ENCODE measurements around the gene ATF6.

DNA sequence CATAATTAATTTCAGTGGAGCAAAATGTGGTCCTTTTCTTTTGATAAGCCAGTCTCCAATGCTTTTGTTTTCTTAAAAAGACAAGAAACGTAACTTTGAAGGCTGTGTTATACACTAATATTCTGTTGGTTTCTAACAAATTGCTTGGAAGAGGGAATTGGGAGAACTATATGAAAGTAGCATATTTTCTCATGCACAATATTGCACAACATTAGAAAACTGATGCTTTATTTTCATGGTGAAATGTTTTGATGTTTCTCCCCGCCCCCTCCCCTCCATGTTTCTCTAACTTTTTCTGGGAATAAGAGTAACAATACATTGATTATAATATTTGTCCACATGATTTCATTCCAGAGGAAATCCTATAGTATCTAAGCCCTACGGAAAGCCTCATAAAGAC lies 142.1 kb downstream of the ATF6 start:
- TF ChIP-seq POLR2A (IDR thresholded peaks at IDR 0.05): no peak
- TF ChIP-seq, protein P1, sequence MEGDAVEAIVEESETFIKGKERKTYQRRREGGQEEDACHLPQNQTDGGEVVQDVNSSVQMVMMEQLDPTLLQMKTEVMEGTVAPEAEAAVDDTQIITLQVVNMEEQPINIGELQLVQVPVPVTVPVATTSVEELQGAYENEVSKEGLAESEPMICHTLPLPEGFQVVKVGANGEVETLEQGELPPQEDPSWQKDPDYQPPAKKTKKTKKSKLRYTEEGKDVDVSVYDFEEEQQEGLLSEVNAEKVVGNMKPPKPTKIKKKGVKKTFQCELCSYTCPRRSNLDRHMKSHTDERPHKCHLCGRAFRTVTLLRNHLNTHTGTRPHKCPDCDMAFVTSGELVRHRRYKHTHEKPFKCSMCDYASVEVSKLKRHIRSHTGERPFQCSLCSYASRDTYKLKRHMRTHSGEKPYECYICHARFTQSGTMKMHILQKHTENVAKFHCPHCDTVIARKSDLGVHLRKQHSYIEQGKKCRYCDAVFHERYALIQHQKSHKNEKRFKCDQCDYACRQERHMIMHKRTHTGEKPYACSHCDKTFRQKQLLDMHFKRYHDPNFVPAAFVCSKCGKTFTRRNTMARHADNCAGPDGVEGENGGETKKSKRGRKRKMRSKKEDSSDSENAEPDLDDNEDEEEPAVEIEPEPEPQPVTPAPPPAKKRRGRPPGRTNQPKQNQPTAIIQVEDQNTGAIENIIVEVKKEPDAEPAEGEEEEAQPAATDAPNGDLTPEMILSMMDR (IDR thresholded peaks at IDR 0.05): no peak
